GM19328 (cell line): ENCODE results near the gene BAIAP2L1.

Experiments used
- ATAC-seq: cut with Tn5 transposase; IDR thresholded peaks from one replicate; pipeline ENCODE4 v1.9.1; 2021; ENCODE audit warnings: mild to moderate bottlenecking, moderate library complexity; ENCODE audit not compliant: unreplicated experiment

The BAIAP2L1 gene

DNA sequence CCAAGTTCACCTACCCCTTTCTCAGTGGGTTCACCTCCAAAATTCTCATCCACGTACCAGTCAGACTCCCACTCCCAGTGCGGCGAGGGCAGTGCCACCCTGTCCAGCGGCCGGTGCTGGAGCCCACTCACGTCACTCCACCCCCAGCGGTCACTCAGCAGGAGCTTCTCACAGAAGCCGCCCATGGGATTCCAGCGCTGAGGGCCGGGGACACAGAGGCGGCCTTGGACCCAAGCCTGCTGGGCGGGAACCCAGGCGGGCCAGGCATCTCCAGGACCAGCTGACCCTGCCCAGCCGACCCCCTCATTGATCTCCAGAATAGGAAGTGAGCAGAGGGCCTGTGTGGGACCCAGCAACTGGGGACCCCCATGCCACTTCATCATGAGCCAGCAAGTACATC lies 156.0 kb downstream of the BAIAP2L1 start:
- ATAC-seq: no peak

DNA sequence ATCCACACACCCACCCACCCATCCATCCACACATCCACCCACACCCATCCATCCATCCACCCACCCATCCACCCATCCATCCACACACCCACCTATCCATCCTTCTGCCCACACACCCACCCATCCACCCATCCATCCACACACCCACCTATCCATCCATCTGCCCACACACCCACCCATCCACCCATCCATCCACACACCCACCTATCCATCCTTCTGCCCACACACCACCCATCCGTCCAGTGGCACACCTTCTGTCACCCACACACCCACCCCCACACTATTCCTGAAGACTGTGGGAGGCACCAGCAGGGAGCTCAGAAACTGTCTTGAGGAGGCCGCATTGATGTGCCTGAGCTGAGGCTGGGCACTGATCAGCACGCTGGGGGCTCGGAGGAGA lies 158.0 kb downstream of the BAIAP2L1 start:
- ATAC-seq: no peak

DNA sequence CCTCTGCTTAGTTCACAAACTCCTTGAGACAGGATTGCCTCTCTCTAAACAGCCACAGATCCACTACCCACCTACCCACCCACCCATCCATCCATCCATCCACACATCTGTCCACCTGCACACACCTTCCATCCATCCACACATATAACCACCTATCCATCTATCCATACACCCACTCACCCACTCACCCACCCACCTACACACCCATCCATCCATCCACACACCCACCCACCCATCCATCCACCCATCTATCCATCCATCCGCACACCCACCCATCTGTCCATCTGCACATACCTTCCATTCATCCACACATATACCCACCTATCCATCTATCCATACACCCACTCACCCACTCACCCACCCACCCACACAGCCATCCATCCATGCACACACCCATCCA lies 158.5 kb downstream of the BAIAP2L1 start:
- ATAC-seq: no peak

DNA sequence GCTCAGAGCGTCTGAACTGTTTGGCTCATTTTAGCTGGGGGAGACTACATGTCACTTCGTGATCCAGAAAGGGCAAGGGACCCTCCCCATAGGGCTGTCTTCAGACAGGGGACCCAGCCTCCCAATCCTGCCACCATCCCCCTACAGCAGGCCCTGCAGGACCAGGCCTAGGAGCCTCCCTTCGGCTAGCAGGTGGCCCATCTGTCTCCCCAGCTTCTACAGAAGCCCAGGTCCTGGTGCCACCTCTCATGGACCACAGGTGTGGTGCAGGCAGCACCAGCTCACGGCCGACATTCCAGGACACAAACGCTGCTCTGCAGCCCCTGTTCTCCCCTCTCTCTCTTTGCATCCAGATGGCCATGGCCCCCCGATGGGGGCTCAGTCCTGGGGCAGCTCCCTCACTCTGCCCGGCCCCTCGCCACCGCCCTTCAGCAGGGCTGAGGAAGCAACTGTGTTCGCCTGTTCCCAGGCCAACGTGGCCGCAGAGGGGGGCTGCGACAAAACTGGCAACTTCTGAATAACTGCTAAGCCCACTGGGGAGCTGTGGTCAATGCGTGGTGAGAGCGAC lies 159.1 kb downstream of the BAIAP2L1 start:
- no peak for ATAC-seq
